OCI-M1 (cell line): Measurements from ENCODE around the gene GOLGA8O.
"Not testable (repeated sequence)": the region's sequence is repeated elsewhere in the genome, so short reads cannot be mapped to it uniquely, and the experiment has no call there.

Experiments used
- DNase-seq: peaks from one replicate; lab custom pipeline; 2025; lab: John Stamatoyannopoulos, UW

Gene GOLGA8O, protein sequence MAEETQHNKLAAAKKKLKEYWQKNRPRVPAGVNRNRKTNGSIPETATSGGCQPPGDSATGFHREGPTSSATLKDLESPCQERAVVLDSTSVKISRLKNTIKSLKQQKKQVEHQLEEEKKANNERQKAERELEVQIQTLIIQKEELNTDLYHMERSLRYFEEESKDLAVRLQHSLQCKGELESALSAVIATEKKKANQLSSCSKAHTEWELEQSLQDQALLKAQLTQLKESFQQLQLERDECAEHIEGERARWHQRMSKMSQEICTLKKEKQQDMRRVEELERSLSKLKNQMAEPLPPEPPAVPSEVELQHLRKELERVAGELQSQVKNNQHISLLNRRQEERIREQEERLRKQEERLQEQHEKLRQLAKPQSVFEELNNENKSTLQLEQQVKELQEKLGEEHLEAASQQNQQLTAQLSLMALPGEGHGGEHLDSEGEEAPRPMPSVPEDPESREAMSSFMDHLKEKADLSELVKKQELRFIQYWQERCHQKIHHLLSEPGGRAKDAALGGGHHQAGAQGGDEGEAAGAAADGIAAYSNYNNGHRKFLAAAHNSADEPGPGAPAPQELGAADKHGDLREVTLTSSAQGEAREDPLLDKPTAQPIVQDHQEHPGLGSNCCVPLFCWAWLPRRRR

DNA sequence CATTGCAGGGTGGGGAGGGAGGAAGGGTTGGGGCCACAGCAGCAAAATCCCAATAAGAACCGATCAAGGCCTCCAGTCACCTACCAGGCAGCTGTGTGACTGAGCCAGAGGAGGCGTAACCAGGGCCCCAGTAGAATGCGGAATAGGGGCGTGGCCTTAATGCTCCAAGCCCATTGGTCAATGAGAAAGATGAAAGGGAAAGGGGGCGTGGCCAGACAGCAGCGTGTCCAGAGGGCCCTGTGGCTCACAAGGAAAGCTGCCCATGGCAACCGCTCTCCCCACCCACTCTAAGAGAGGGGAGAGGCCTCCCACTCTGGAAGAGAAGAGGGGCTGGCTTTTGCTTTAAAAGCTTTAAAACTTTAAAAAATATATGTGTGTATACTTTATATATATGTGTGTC is at the start of gene GOLGA8O:
TSS of gene GOLGA8O (minus strand) at position 101 of the 400 bp plus-strand sequence. CDS start at position 3, 98 bp downstream.
- not testable (repeated sequence) for DNase-seq

DNA sequence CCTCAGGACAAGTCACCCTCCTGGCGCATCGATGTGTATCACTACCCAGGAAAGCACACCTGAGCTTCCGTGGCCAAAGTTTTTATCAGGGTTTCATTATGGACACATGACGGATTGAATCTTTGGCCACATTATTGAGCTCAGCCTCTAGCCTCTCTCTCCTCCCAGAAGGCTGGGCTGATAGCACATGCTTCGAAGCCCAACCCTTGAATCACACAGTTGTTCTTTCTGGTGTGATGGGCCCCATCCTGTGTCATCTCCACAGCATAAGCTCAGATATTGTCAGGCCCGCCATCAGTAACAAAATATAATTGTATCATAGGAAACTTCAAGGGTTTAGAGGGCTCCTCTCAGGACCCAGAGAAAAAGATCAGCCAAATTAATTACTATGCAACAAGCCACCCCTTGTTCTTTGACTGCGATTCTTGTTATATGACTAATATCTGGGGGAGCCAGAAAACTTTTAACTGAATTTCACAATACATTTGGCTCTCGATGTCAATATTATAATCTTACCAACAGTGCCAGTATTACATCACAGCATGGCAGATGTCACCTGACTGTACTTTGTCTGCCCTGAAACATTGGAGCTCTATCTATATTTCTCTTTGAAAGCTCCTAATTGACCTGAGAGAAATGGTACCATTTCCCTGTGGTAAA is 48.8 kb upstream of the GOLGA8O start:
- DNase-seq: not testable (repeated sequence)

DNA sequence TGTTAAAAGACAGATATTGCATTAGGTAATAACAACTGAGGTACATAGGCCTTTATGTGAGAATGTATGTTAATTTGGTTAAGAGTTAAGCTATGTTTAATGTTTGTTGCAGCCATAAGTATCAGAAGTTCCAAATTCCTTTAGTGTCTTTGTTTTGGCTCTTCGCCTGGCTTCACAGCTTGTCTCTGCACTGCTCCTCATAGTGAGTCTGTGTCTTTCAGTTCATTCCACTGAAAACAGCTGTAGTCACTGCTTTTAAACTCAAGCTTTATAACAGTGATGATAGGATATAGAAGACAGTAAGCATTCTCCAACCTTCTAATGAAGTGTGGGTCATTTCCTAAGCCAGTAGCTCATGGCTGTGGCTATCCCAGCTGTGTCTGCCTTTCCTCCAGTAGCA is 47.5 kb upstream of the GOLGA8O start:
- not testable (repeated sequence) for DNase-seq

DNA sequence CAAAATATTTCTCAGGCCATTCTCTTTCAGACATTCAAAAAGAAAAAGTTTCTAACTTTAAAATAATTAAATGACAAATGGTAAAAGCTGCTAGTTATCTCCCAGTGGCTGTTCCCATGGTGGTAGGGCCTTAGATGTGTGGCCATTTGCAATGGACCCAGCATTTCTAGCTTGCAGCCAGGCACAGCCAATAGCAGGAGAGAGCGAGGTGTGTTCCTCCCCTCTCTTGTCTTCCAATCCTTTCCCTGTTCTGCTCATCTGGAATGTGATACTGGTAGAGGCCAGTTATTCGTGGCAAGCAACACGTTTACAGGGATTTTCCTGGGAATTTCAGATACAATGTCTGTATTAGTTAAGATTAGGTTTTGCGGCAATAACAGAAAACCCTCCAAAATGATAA is 37.3 kb upstream of the GOLGA8O start:
- DNase-seq: not testable (repeated sequence)

DNA sequence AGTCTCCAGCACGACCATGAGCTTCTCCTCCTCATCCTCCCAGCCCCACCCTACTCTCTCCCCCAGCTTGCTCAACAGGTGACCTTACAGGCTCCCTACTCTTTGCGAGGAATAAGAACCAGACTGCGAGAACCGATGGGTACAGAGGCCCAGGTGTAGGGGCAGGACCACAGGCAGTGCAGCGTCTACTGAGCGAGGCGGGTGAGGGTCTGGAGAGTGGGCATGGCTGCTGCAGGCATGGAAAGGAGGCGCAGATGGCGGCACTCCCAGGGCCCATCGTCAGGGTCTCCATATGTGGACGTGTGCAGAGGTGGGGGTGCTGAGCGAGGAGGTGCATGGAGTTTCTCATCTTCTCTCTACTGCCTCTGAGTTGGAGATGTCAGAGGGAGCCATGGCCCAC is 31.0 kb upstream of the GOLGA8O start:
- not testable (repeated sequence) for DNase-seq

DNA sequence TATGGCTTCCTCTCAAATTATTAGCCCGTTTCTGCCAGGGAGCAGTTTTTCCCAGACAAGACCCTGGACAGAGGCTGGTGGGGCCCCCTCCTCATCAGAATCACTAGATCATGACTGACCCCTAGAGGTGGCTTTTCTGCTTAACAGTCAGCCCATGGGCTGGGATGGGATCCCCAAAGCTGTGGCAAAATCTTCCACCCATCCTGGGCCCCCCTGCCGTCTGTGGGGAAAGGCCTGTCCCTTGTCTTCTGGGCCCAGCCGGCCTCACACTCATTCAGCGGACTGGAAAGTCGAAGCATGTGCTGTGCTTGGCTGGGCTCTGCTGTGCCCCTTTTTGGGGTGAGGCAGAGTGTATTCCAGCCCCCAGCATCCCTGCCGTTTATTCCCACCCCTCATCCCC is 27.9 kb upstream of the GOLGA8O start:
- DNase-seq: not testable (repeated sequence)

DNA sequence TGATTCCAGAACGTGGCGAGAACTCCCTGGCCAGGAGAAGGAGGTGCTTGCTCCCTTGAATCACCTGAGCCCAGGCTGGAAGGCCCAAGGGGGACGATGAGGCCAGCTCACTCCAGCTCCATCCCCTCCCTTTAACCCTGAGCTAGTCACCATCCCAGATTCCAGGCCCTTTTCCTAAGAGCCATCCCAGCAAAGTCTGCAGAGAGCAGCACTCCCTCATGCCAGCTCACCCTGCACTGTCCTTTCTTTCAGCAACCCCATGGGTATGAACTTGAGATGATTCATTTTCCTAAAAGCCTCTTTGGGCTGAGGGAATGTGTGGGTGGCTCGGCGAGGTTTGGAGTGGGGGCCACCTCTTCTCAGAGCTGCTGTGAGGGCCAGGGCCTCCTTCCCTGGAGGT is 26.2 kb upstream of the GOLGA8O start:
- not testable (repeated sequence) for DNase-seq

DNA sequence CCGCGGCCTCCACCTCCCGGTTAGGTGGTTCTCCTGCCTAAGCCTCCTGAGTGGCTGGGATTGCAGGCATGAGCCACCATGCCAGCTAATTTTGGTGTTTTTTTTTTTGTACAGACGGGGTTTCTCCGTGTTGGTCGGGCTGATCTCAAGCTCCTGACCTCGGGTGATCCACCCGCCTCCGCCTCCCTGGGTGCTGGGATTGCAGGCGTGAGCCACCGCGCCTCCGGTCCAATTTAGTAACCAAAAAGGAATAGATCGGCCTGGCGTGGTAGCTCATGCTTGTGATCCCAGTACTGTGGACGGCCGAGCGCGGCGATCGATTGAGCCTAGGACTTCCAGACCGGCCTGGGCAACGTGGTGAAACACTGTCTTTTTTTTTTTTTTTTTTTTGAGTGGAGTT is 12.6 kb upstream of the GOLGA8O start:
- not testable (repeated sequence) for DNase-seq

DNA sequence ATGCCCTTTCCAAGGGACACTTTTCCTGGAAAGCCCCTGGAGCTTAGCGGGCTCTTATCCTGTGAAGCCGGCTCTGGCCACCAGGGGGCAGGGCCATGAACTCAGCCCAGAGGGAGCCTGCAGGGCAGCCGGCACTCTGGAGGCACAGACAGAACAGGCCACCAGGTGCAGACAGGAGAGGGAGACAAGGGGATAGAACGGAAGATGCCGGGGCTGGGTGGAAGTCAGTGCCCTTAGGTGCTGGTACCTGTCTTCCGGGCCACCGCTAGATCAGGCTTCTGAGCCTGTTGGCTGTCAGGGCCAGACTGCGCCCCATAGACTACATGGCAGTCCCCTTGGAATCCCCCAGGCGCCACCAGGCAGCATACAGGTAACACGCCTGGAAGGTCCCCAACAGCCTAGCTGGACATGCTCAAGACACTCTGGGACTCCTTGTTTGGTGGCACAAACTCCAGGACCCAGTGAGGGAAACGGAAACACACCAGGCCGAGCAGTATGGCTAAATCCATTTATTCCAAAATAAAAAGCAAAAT is 14.9 kb downstream of the GOLGA8O start:
- DNase-seq: not testable (repeated sequence)

DNA sequence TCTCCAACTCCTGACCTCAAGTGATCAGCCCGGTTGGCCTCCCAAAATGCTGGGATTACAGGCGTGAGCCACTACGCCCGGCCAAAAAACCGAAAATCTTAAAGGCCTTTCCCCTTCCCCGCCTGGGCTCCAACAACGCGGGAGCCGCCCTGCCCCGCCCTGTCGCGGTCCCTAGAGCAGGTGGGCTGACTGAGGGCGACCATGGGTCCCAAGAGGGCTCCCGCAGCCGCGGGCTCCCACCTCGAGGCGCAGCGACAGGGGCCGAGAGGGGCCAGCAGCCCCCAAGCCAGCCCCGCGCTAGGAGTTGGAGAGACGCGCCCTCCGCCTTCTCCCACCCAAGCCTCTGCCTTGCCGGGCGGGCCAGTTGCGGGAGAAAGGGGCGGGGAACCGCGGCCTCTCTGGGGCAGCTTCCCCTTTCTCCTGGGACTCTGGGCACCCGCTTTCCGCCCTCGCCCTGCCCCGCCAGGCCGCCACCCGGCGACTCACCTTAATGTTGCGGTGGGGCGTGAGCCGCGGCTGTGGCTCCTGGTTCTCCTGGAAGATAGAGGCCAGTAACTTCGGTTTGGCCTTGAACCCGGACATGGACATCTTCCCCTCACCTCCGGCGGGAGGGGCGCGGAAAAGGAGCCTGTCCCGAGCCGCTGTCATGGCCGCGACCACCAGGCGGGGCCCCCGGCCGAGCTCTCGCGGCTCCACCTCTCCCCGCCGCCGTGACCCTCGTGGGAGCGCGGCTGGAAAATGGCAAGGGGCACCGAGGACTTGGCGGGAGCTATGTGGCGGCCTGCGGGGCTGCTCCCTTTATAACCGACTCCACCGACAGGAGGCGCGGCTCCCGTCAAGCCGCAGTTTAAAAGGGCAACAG is 21.1 kb downstream of the GOLGA8O start:
- not testable (repeated sequence) for DNase-seq

DNA sequence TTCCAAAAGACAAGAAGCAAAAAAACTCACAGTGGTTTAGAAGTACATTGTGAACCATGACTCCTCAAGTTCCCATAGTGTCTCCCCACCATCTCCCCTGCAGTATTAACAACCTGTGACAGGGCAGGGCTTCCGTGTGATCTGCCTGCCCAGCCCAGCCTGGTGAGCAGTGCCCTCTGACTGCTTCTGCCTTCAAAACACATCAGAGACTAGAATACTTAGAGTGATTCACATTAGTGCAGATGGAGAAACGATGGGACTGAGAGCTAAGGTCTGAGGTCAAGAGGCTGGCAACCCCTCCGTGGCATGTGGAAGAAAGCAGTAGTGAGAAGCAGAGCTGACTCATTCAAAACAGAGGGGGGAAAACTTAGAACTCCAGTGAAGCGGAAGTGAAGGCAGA is 27.8 kb downstream of the GOLGA8O start:
- DNase-seq: not testable (repeated sequence)

DNA sequence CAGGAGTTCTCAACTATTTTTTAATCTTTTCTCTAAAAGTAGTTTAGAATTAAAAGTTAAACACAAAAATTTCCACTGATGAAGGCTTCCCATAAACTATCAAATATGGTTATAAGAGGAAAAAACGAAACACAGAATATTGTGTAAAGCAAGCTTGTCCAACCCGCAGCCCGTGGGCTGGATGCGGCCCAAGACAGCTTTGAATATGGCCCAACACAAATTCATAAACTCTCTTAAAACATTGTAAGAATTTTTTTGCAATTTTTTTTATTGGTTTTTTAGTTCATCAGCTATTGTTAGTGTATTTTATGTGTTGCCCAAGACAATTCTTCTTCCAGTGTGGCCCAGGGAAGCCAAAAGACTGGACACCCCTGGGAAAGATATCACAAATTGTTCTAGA is 28.9 kb downstream of the GOLGA8O start:
- DNase-seq: not testable (repeated sequence)

DNA sequence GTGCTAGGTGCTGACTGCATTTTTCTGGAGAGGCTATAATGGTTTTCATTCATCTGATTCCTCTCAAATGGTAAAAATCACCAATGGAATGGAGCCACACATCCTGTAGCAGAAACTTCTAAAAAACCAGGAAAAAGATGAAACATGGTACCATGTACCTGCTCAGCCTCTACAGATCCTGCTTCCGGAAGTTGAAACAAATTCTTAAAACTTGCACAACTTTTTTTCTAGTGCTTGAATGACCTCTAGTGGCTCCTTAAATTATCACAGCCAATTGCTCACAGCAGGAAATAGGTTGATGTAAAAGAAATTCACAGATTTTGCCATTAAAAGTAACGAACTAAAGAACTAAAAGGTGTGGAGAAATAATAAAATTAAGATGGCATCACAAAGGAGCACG is 47.5 kb downstream of the GOLGA8O start:
- DNase-seq: not testable (repeated sequence)

DNA sequence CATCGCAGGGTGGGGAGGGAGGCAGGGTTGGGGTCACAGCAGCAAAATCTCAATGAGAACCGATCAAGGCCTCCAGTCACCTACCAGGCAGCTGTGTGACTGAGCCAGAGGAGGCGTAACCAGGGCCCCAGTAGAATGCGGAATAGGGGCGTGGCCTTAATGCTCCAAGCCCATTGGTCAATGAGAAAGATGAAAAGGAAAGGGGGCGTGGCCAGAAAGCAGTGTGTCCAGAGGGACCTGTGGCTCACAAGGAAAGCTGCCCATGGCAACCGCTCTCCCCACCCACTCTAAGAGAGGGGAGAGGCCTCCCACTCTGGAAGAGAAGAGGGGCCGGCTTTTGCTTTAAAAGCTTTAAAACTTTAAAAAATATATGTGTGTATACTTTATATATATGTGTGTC is 52.2 kb downstream of the GOLGA8O start, which contains the start of gene GOLGA8K:
TSS of gene GOLGA8K (minus strand) at position 101 of the 400 bp plus-strand sequence. CDS start at position 3, 98 bp downstream.
- DNase-seq: not testable (repeated sequence)

DNA sequence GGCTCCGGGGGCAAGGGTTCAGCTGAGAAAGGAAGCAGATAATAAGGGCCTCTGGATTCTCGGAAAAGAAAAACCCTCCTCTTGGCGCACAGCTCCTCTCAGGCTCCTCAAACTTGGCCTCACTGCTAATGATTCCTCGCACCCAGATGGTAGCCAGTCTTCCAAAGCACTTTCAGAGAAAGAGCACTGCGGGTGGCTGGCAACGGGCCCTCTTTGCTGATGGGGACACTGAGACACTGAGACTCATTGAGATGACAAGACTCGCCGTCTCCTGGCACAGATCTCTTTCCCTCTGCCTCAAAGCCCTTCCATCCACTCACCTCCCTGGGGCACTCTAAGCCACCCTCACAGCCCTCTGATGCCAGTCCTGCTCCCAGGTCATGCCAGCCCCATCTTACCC is 58.9 kb downstream of the GOLGA8O start:
- not testable (repeated sequence) for DNase-seq
